ENCODE measurements around the gene MLLT10.

The MLLT10 gene

GRCh38 chr10:21724687-21725367, 190.8 kb downstream of the MLLT10 start:
- H3K4me3 ChIP-seq (ENCODE audit: low read depth, low read length): no peak overlapping the region
- DNase-seq (ENCODE audit: low read depth): peak; percentile 100
- TF ChIP-seq CTCF (conservative IDR thresholded peaks at IDR 0.05; ENCODE audit: low read depth, low read length): no peak

DNA sequence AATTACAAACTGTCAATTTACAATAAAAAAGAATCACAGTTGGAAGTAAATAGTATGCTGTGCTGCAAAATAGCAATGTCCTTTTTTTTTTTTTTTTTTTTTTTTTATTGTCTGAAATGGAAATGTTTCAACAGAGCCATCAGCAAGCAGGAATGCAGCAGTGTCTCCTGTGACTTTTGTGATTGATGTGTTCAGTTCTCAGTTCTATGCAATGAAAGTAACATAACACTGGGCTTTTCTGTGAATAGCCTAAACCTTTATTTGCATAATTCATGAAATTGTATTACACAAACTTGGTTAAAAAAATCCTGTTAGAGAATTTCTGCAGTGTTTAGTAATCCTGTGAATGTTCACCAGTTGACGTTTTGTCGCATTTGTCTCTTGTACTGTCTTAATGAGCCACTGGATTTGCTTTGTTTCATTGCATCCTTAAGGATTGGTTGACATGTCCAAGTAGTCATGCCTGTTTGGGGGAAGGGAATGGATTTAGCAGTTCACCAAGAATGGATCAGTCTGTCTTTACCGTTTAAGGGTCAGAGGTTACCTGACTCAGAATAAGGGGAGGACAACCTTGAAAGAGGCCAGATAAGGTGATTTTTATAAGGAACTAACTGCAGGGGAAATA, 192.7 kb downstream of the MLLT10 start:
- no peak for TF ChIP-seq CTCF (conservative IDR thresholded peaks at IDR 0.05; ENCODE audit: low read depth, low read length)
- no peak overlapping the region for H3K4me3 ChIP-seq (ENCODE audit: low read depth, low read length)
- no peak for DNase-seq (ENCODE audit: low read depth)

DNA sequence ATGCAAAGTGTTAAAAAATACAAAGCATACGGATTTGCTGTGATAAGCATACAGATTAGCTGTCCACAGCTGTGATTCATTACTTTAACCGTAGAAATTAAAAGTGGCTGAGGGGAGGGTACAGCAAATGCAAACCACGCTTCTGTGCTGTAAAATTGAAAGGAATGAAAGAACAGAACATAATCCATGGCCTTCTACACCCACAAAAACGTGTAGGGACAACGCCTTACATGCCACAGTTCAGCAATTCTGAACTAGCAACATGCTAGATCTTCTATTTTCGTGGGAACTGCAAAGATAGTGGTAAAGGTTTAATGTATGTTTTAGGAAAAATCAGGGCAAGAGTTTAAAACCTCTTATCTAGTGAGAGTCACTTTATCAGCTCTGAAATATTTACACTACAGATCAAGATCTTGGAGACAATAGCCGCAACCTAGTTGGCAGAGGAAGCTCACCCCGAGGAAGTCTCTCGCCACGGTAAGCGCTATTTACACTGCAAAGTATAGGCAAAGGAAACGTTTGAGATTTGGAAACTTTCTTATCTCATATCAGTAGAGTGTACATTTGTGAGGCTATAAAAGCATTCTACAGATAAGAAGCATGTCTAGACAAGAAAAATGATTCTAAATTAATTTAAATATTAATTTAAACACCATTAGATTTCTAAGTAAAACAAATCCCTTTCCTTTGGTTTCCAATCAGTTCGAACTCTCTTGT, 193.6 kb downstream of the MLLT10 start:
- no peak overlapping the region for H3K4me3 ChIP-seq (ENCODE audit: low read depth, low read length)

DNA sequence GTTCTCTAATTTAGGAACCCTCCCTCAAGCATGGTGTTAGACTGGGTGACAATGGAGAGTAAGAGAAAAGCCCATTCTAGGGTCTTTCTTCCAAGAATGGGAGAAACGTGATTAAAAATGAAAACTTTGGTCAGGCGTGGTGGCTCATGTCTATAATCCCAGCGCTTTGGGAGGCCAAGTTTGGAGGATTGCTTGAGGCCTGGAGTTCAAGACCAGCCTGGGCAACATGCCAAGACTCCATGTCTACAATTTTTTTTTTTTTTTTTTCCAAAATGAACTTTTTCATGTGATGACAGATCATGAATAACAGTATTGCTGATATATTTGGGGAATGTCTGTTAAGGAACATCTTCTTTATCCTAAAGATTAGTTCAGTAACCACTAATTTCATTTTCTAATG, 194.6 kb downstream of the MLLT10 start:
- no peak overlapping the region for H3K4me3 ChIP-seq (ENCODE audit: low read depth, low read length)
- TF ChIP-seq CTCF (conservative IDR thresholded peaks at IDR 0.05; ENCODE audit: low read depth, low read length): no peak
- DNase-seq (ENCODE audit: low read depth): peak; percentile 18

More for the DNA sequence above, 193.6 kb downstream of the MLLT10 start:
- DNase-seq (ENCODE audit: low read depth): peak; percentile 49
- no peak for TF ChIP-seq CTCF (conservative IDR thresholded peaks at IDR 0.05; ENCODE audit: low read depth, low read length)

DNA sequence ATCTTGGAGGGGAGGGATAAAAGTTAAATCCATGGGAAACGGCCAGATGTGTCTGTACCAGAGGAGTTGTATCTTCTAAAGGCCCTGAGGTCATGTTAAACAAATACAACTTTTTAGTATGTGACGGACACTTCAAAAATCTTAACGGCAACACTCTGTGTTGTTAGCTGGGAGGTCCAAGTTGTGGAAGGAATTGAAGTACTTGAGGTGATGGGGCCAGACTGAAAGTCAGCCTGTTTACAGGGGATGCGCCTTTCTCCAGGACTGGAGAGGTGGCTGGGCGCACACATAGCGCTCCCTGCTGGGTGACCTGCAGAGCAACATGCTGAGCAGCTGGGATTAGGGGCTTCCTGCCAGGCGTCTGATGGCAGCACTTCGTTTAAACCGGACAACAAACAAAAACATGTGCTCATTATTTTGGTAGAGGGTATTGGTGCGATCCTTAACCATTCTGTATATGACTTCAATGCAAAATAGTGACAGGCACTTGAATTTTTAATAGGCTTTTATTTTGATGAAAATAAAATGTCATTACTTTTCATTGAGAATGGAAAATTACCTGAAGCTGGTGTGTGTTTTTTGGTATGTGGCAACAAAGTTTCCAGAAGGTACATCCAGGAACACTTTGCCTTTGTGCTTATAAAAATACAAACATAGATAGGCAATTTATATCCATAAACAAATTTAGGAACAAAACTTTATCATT, 198.2 kb downstream of the MLLT10 start:
- peak; percentile 93 for DNase-seq (ENCODE audit: low read depth)

GRCh38 chr10:21733710-21734109, 199.7 kb downstream of the MLLT10 start:
- TF ChIP-seq CTCF (conservative IDR thresholded peaks at IDR 0.05; ENCODE audit: low read depth, low read length): no peak
- no peak overlapping the region for H3K4me3 ChIP-seq (ENCODE audit: low read depth, low read length)
- peak; percentile 37 for DNase-seq (ENCODE audit: low read depth)

More for the DNA sequence above, 198.2 kb downstream of the MLLT10 start:
- no peak overlapping the region for H3K4me3 ChIP-seq (ENCODE audit: low read depth, low read length)
- peak; percentile 99 for TF ChIP-seq CTCF (conservative IDR thresholded peaks at IDR 0.05; ENCODE audit: low read depth, low read length)

Data from choroid plexus epithelial cell (primary cell).